ENCODE data around the gene ZHX3. TPM values are rescaled to one million over a fixed set of nuclear protein-coding genes. Genes with fewer than 3 reads are reported as not detected.
A peak's percentile ranks its signal among the peaks of the same experiment; 100 is the strongest.
"Not testable (repeated sequence)": the region's sequence is repeated elsewhere in the genome, so short reads cannot be mapped to it uniquely, and the experiment has no call there.

ZHX3 gene
- total RNA-seq, 4 donors from 2014 or later = 47.1 to 58.6 (median 50.7) TPM

DNA sequence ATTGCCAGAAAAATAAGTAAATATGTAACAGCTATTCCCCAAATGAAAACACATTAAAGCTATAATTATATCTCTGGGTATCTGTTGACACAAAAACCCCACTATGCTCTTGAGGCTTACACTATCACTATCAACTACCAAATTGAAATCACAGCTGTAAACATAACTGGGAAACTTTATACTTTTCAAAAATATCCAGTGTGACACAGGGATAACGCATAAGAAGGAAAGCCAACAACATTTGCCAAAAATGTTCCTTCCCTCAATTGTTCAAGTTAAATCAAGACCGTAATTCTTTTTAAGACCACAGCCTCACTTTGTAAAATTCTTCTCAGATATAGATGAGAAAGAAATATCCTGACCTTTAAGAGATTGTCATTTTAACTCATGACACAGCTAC, 3.1 kb downstream of the ZHX3 start:
- TF ChIP-seq, protein P1, sequence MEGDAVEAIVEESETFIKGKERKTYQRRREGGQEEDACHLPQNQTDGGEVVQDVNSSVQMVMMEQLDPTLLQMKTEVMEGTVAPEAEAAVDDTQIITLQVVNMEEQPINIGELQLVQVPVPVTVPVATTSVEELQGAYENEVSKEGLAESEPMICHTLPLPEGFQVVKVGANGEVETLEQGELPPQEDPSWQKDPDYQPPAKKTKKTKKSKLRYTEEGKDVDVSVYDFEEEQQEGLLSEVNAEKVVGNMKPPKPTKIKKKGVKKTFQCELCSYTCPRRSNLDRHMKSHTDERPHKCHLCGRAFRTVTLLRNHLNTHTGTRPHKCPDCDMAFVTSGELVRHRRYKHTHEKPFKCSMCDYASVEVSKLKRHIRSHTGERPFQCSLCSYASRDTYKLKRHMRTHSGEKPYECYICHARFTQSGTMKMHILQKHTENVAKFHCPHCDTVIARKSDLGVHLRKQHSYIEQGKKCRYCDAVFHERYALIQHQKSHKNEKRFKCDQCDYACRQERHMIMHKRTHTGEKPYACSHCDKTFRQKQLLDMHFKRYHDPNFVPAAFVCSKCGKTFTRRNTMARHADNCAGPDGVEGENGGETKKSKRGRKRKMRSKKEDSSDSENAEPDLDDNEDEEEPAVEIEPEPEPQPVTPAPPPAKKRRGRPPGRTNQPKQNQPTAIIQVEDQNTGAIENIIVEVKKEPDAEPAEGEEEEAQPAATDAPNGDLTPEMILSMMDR (IDR thresholded peaks at IDR 0.05) = no peak
- TF ChIP-seq EP300 (IDR thresholded peaks at IDR 0.05) = no peak
- no peak for TF ChIP-seq POLR2A (IDR thresholded peaks at IDR 0.05)
- no peak for DNase-seq (ENCODE audit: low spot score in 2 of 2)
- no peaks in the 10 kb centered on the region for H3K9me3 ChIP-seq
- H3K27ac ChIP-seq = peak overlapping the region in 2 of 4 donors; percentile 87 to 95
- no peaks in the 10 kb centered on the region for H3K36me3 ChIP-seq
- no peaks in the 10 kb centered on the region for H3K27me3 ChIP-seq
- WGBS, 2 donors = 59 to 60% methylated on average over 2 of the region's 2 CpGs
- no peak overlapping the region for H3K4me3 ChIP-seq
- peaks cover 0 to 45% (median 12%) of the 10 kb centered on the region in 4 donors for H3K4me1 ChIP-seq

DNA sequence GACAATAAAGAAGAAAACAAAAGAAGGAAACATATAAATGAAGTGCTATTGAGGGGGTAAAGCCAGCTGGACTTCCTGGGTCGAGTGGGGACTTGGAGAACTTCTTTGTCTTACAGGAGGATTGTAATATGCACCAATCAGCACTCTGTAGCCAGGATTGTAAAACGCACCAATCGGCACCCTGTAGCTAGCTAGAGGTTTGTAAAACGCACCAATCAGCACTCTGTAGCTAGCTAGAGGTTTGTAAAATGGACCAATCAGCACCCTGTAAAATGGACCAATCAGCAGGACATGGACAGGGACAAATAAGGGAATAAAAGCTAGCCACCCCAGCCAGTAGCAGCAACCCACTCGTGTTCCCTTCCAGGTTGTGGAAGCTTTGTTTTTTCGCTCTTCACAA, 5.5 kb downstream of the ZHX3 start:
- not testable (repeated sequence) for H3K4me3 ChIP-seq; H3K36me3 ChIP-seq; DNase-seq (ENCODE audit: low spot score in 2 of 2); H3K27me3 ChIP-seq; H3K27ac ChIP-seq; H3K9me3 ChIP-seq
- peaks cover 0 to 53% (median 23%) of the 10 kb centered on the region in 4 donors for H3K4me1 ChIP-seq
- 90 to 91% methylated on average over 6 of the region's 6 CpGs for WGBS, 2 donors

DNA sequence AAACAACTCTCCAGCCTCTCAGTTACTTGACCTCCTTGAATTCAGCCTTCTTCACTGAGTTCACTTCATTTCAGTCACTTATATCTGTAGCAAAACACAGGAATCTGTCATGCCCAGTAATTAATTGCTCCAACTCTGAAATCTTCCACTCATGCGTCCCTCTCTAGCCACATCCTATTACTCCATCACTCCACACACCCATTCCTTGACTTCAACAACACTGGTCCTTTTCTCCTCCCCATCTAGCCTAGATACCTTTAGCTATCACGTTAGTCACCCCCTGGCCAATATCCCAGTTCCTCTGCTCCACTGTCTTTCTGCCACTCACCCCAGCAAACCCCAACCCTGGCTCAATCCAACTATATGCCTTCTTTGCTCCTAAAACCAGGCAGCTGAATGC, 7.7 kb downstream of the ZHX3 start:
- 66 to 70% methylated on average over 2 of the region's 2 CpGs for WGBS, 2 donors
- H3K4me1 ChIP-seq = peaks cover 0 to 34% (median 16%) of the 10 kb centered on the region in 4 donors

DNA sequence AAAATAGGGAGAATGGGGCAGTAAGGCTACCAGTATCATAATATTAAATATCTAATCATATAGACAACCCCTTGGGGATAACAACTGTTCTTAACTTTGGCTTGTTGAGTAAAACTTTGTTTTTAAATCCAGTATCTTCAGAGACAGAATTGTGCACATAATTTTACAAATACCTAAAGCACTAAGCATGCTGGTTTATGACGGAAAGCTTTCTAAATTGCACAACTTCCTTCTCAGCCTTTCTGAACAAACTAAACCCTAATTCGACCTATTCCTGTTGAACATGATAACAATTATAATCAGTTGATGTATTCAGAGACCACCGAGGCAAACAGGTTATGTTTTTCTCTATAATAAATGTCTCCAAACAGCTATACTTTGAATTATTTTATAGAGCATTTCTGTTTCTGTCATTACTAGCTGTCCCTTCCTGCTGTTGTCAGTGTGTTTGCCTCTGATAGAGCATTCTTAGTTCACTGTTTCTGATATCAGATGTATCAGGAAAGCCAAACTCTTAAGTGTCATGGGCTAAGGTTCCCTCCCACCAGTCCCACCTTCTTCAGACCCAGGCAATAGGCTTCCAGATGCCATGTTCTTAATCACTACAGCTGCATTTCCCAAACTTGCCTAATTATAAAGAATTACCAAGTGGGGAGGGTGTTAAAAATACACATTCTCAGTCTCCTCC, 8.7 kb downstream of the ZHX3 start:
- H3K27me3 ChIP-seq = no peaks in the 10 kb centered on the region
- no peak for DNase-seq (ENCODE audit: low spot score in 2 of 2)
- no peaks in the 10 kb centered on the region for H3K36me3 ChIP-seq
- no peak overlapping the region for H3K4me3 ChIP-seq
- H3K4me1 ChIP-seq = peaks cover 0 to 25% (median 15%) of the 10 kb centered on the region in 4 donors
- WGBS, 2 donors = 45 to 55% methylated on average over 3 of the region's 3 CpGs
- H3K9me3 ChIP-seq = no peaks in the 10 kb centered on the region
- peak overlapping the region in 3 of 4 donors; percentile 27 to 76 (median 59) for H3K27ac ChIP-seq
- TF ChIP-seq POLR2A (IDR thresholded peaks at IDR 0.05) (no peak), EP300 (IDR thresholded peaks at IDR 0.05) (no peak)
- TF ChIP-seq, protein P1 (IDR thresholded peaks at IDR 0.05) = no peak

More for the DNA sequence above, 7.7 kb downstream of the ZHX3 start:
- TF ChIP-seq POLR2A (IDR thresholded peaks at IDR 0.05) (no peak), EP300 (IDR thresholded peaks at IDR 0.05) (no peak)
- TF ChIP-seq, protein P1 (IDR thresholded peaks at IDR 0.05) = no peak
- Histone ChIP-seq H3K27ac (peak overlapping the region in 2 of 4 donors; percentile 59 to 76), H3K27me3 (no peaks in the 10 kb centered on the region), H3K36me3 (no peaks in the 10 kb centered on the region), H3K9me3 (no peaks in the 10 kb centered on the region), H3K4me3 (no peak overlapping the region)
- no peak for DNase-seq (ENCODE audit: low spot score in 2 of 2)

DNA sequence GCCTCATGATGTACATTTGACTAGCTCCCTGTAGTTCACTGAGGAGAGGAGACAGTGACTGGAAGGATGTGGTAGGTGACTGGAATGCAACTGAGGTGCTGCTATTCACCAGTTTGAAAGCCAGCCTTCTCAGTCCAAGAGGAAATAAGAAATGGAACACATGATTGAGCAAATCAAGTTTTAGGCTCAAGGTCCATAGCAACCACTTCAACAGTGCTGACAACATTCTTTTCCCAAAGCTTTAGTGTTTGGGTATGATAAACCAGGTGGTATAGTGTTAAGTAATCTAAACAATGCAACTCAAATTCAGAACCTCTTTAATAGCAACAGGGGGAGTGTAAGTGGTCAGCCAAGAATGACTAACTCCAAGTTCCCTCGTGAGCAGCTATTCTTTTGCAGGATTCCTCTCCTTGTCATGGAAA, 9.2 kb downstream of the ZHX3 start:
- 6 to 17% methylated on average over 1 of the region's 1 CpG for WGBS, 2 donors
- no peaks in the 10 kb centered on the region for H3K36me3 ChIP-seq
- peaks cover 0 to 24% (median 15%) of the 10 kb centered on the region in 4 donors for H3K4me1 ChIP-seq
- no peak for TF ChIP-seq POLR2A (IDR thresholded peaks at IDR 0.05)
- no peak for TF ChIP-seq EP300 (IDR thresholded peaks at IDR 0.05)
- TF ChIP-seq, protein P1 (IDR thresholded peaks at IDR 0.05) = no peak
- no peaks in the 10 kb centered on the region for H3K9me3 ChIP-seq
- DNase-seq (ENCODE audit: low spot score in 2 of 2) = no peak
- no peaks in the 10 kb centered on the region for H3K27me3 ChIP-seq
- H3K27ac ChIP-seq = peak overlapping the region in 3 of 4 donors; percentile 27 to 67 (median 59)
- no peak overlapping the region for H3K4me3 ChIP-seq
